ENCODE results near the gene PEPD.

The PEPD gene

DNA sequence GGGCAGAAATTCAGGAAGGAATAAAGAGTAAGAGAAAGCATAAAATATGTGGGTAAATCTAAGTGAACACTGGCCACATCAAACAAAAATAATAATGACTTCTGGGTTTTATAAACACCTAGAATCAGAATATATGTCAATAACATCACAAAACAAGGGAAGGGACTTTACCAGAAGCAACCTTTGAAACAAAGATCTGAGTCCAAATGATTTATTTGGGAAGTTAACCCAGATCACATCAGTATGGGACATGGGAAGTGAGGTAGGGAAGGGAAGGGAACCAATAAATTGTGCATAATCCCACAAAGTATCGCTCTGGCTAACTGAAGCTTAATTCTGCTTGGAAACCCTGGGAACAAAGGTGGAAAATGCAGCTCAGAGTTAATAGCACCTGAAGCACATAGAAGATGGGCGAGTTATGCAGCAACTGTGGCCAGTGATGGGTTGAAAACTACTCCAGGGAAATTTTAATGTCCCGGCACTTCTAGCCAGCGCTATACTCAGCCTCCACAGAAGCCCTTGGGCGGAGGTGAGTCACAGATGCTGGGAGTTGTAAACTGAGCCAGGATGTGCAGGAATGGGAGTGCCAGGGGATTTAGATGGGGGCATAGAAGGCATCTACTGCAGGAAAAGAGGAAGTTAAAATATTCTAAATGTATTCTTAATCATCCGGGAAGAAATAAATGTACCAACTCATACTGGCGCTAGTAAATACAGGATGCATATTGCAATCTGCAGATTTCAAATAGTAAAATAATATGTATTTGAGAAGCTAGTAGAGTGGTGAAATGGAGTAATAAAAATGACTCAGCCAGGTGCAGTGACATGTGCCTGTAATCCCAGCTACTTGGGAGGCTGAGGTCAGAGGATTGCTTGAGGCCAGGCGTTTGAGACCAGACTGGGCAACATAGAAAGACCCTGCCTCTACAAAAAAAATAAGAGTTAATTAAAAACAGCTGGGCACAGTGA, 182.3 kb downstream of the PEPD start:
- in situ Hi-C loops (cut with MboI; ENCODE audit: low sequenced_read_pairs), result no loop called here

All from hTERT RPE-1 (cell line).